COLO668 (cell line): ENCODE data around the gene RCN1.

Source experiments
- DNase-seq: peaks from one replicate; lab custom pipeline; 2025; ENCODE audit not compliant: unreplicated experiment; lab: John Stamatoyannopoulos, UW

The RCN1 gene

DNA sequence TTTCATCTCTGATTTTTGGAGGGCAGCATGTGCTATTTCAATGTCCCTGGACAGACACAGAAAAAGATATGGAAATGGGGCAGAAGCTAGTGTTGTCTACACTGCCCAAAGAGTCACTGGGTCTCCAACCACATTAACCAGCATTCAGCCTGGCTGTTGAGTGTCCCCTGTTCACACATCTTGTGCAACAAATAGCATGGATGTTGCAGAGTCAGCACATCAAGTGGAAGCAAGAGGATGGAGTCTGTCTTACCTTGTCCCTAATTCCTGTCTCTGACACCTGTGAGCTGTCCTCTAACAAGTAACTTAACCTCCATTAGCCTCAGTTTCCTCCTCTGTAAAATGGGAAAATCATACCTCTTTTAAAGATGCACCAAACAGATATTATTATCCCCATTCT is 60.2 kb downstream of the RCN1 start:
- DNase-seq = no peak

DNA sequence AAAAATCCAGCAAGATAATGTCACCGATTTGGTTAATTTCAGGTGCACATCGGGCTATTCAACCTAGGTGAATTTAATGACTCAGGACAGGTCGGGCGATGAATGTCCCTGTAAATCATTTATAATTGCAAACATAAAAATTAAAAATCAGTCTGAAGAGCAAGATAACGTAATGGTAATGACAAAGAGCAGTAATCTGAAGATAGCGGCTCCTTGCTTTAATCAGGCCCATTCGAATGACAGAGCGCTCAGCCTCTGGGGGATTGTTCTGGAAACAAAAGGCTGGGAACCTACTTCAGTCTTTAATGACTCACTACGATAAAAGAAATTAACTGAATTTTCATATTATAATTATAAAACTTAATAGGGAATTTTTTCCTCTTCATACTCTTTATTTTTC is 61.3 kb downstream of the RCN1 start:
- no peak for DNase-seq

DNA sequence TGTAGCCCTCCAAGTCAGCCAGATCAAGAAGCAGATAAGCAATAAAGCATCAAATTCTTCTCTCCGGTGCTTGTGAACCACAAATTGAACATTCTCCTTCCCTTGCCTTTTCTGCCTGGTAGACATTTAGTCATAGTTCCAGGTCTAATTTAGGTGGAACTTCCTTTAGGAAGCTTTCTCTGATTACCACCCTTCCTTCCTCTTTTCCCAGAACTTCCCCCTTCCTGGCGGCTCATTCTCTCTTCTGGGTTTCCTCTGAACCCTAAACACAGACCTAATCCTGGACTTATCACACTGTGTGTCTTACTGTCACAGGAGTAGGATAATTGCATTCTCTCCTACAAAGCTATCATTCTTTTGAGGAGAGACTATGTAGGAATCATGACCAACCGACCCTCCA is 61.9 kb downstream of the RCN1 start:
- no peak for DNase-seq

DNA sequence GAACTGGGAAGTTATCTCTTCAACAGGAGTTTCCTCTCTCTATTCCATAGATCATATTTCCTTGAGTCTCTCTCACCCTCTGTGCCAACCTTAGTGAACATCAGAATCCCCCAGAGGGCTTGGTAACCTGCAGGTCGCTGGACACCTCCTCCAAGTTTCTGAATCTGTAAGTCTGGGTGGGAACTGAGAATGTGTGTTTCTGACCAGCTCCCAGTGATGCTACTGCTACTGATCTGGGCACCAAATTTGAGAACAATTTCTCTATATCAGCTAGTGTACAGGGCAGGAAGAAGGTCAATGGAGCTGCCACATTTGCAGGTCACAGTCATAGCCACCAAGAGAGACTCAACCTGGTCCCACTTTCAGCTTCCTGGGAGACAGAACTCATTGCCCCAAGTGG is 62.9 kb downstream of the RCN1 start:
- DNase-seq = no peak

DNA sequence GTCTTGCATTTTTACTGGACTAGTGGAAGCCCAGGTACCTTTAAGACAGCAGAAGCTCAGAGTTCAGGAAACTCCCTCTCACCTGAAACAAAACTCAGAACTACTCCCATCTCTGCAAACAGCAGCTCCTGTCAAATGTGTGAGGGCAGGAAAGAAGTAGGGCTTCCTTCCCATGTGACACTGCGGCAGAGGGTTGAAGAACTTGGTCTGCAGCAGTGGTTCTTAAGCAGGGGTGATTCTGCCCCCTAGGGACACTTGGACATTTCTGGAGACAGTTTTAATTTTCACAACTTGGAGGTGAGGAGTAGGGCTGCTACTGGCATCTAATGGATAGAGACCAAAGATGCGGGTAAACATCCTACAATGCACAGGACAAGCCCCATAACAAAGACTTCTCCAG is 63.4 kb downstream of the RCN1 start:
- DNase-seq = no peak
